SJSA1 (cell line): ENCODE measurements around the gene OLFML2A. TPM values are rescaled to one million over a fixed set of nuclear protein-coding genes. Genes with fewer than 3 reads are reported as not detected.

Experiments used
- DNase-seq, 2 experiments: peaks; one replicate each; pipeline ENCODE4 v3.0.0-alpha.2; 2015 to 2020; ENCODE audit warnings: low spot score in 2 of 2, low read depth in 1 of 2
- H3K27ac ChIP-seq: fragments of 250-450 bp; sonication (Bioruptor Pico); 2 replicates; pipeline ENCODE4 v1.5.1; 2020; ENCODE audit warnings: mild to moderate bottlenecking, moderate library complexity
- H3K27me3 ChIP-seq: fragments of 250-450 bp; sonication (Bioruptor Pico); replicated peaks from 2 replicates; pipeline ENCODE4 v1.5.1; 2020; ENCODE audit warnings: mild to moderate bottlenecking, moderate library complexity
- H3K36me3 ChIP-seq: fragments of 250-450 bp; sonication (Bioruptor Pico); 2 replicates; pipeline ENCODE4 v1.5.1; 2020; ENCODE audit warnings: mild to moderate bottlenecking
- H3K4me1 ChIP-seq: fragments of 250-450 bp; sonication (Bioruptor Pico); replicated peaks from 2 replicates; pipeline ENCODE4 v1.6.1; 2021; ENCODE audit warnings: mild to moderate bottlenecking
- H3K4me3 ChIP-seq: fragments of 250-450 bp; sonication (Bioruptor Pico); 2 replicates; pipeline ENCODE4 v1.5.1; 2020; ENCODE audit warnings: mild to moderate bottlenecking
- H3K9me3 ChIP-seq: fragments of 250-450 bp; sonication (Bioruptor Pico); replicated peaks from 2 replicates; pipeline ENCODE4 v1.5.1; 2020; ENCODE audit warnings: mild to moderate bottlenecking
- total RNA-seq: library from RNA; depleted of rRNA; stranded (reverse); fragments of >200 nt; shearing (Covaris generic); gene quantifications from 2 replicates; pipeline ENCODE4 v1.2.3, GENCODE V29; 2014

Gene OLFML2A
- total RNA-seq, 1 experiment from 2014 or later: 5.0 TPM

DNA sequence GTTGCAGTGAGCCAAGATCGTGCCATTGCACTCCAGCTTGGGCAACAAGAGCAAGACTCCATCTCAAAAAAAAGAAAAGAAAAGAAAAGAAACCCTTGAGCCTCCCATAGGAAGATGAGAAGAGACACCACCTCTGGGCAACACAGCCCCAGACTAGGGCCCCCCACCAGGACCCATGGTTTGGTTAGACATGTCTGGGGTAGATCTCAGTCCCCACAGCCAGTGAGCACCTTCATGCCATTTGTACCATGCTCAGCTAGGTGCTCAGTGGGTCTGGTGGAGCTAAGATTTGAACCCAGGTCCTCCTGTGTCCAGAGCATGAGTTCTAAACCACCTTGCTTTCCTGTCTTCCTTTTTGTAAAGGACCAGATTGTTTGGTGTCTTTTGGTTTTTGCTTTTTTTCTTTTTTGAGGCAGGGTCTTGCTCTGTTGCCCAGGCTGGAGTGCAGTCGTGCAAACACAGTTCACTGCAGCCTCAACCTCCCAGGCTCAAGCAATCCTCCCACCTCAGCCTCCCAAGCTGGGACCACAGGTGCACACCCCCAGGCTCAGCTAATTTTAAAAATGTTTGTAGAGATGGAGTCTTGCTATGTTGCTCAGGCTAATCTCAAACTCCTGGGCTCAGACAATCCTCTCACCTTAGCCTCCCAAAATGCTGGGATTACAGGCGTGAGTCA is 11.7 kb downstream of the OLFML2A start:
- Histone ChIP-seq H3K9me3 (no peaks in the 10 kb centered on the region), H3K4me3 (no peak overlapping the region), H3K36me3 (no peaks in the 10 kb centered on the region), H3K27me3 (no peaks in the 10 kb centered on the region), H3K4me1 (no peaks in the 10 kb centered on the region), H3K27ac (no peak overlapping the region)
- DNase-seq: no peak

DNA sequence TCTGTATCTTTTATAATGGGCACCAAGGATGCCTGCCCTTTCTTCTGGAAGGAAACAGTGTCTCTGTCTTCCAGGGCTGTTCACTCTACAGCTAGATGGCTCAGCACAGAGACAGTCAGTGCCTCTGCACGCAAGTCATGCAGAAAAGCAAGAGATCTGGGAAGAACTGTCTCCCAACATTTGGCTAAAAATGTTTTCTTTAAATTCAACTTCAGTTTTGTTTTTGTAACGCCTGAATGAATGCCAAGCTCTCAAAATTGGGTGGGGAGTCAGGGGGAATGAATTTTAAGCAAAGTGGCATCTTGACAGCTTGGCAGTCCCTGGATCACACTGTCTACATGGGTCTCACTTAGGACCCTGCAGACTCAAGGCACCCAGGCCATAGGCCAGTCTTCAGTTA is 12.6 kb downstream of the OLFML2A start:
- Histone ChIP-seq H3K27ac (no peak overlapping the region), H3K4me1 (no peaks in the 10 kb centered on the region), H3K36me3 (no peaks in the 10 kb centered on the region), H3K27me3 (no peaks in the 10 kb centered on the region), H3K4me3 (no peak overlapping the region), H3K9me3 (no peaks in the 10 kb centered on the region)
- no peak for DNase-seq

DNA sequence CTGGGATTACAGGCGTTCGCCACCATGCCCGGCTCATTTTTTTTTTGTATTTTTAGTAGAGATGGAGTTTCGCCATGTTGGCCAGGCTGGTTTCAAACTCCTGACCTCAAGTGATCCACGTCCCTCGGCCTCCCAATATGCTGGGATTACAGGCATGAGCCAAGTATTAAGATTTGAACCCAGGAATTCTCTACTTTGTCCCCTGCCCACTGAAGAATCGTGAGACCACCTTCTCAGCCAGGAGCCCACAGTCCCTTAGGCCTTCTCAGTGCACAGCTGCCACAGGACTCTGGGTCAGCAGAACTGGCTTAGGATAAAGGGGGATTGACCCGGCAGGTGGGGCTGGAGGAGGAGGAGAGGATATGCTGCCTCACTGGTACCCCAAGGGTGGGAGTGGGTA is 13.4 kb downstream of the OLFML2A start:
- H3K36me3 ChIP-seq: no peaks in the 10 kb centered on the region
- H3K4me1 ChIP-seq: no peaks in the 10 kb centered on the region
- no peak overlapping the region for H3K4me3 ChIP-seq
- no peaks in the 10 kb centered on the region for H3K9me3 ChIP-seq
- no peaks in the 10 kb centered on the region for H3K27me3 ChIP-seq
- no peak overlapping the region for H3K27ac ChIP-seq
- DNase-seq: no peak

DNA sequence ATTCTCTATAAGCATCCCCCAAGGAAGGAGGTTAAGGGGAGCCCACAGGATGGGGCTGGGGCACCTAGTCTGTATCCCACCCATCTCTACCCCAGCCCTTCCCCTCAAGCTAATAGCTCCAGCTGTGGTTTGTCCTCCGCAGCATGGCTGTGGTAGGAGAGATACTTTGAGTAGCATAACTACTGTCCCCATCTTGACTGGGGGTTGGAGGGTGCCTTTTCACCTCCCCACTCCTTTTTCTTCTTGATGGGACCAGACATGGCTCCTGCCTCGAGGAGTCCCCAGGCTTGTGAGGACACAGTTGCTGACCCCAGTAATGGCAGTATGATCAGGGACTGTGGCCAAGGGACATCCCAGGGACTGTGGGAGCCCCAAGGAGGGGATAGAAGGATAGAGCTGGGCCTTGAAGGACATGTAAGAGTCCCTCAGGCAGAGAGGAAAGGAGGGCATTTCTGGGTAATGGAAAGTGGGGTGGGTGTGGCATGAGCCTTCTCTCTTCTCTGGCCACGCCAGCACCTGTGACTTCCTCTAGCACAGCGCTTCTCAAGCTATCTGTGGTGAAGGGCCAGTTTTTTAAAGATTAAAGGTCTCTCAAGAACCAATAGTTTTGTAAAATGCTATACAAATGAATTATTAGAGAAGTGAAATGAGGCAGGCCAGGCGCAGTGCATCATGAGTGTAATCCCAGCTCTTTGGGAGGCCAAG is 14.0 kb downstream of the OLFML2A start:
- Histone ChIP-seq H3K27ac (no peak overlapping the region), H3K9me3 (no peaks in the 10 kb centered on the region), H3K4me1 (no peaks in the 10 kb centered on the region), H3K4me3 (no peak overlapping the region), H3K36me3 (no peaks in the 10 kb centered on the region), H3K27me3 (no peaks in the 10 kb centered on the region)
- DNase-seq: no peak

DNA sequence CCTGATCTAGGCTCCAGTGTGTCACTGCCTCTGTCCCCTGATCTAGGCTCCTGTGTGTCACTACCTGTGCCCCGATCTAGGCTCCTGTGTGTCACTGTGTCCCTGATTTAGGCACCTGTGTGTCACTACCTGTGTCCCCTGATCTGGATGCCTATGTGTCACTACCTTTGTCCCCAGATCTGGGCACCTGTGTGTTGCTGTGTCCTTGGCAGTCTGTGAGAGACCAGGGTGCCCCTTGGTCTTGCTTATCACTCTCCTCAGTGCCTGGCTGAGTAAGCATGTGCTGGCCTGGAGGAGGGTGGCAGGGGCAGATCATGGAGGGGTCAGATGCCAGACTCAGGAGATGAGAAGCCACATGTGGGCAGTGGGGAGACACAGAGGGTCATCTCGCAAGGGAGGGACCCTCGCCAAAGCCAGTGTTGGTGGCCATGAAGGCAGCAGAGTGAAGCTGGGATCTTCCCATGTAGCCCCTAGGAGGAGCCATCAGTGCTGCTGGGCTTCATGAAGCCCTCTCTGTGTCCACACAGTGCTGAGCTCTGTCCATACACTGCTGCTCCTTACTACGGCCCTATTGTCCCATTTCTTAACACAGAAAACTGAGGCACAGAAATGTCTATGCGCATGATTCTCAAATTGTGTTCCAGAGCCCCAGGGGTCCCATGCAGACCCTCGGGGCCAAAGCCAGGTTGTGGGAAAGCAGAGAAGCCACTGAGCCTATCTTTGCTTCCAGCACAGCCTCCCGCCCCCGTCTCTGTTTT is 15.5 kb downstream of the OLFML2A start:
- Histone ChIP-seq H3K9me3 (no peaks in the 10 kb centered on the region), H3K36me3 (no peaks in the 10 kb centered on the region), H3K27me3 (no peaks in the 10 kb centered on the region), H3K4me3 (no peak overlapping the region), H3K4me1 (no peaks in the 10 kb centered on the region), H3K27ac (no peak overlapping the region)
- DNase-seq: no peak

DNA sequence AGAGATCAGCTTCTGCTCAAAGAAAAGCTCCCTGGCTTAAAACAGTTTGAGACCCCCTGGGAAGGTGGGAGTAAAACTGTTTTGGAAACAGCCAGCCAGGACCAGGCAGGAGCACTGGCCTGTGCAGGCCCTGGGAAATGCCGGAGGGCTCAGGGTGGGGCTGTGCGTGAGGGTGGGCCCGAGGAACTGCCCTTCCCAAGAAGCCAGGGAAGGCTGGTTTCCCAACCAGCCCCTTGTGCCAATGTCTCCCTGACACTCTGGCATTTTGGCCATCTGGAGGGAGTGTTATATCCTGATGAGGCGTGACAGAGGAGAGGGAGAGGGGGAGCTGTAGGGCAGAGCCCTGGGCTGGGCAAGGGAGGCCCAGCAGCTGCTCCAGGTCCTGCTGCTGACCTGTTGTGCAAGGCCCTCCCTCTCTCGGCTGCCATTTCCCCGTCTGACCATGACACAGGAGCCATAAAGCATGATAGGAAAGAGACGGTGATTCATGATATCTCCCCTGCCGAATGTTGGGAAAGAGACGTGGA is 16.1 kb downstream of the OLFML2A start:
- Histone ChIP-seq H3K36me3 (no peaks in the 10 kb centered on the region), H3K9me3 (no peaks in the 10 kb centered on the region), H3K4me1 (no peaks in the 10 kb centered on the region), H3K27ac (no peak overlapping the region), H3K4me3 (no peak overlapping the region), H3K27me3 (no peaks in the 10 kb centered on the region)
- DNase-seq: no peak

DNA sequence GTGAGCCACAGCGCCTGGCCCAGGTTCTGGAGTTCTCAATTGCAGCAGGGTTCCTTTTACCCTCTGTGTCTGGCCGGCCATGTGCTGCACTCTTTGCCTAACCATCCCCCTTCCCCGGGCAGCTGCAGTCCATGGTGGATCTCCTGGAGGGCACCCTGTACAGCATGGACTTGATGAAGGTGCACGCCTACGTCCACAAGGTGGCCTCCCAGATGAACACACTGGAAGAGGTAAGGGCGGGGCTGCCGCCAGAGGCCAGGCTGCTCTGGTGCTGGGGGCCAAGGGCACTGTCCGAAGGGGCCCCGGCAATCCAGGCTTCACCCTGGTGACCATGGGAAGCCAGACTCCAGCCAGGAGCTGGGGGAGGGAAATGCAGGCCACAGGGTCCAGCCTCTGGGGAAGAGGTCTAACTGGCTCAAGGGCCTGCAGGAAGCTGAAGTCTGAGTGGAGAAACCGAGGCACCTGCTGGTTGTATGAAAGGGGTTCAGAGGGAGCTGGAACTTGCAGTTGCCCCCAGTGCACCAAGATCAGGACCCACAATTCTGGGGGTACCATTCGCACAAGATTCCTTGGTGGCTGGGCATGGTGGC is 18.1 kb downstream of the OLFML2A start:
- no peaks in the 10 kb centered on the region for H3K27me3 ChIP-seq
- DNase-seq: no peak
- H3K36me3 ChIP-seq: no peaks in the 10 kb centered on the region
- H3K9me3 ChIP-seq: no peaks in the 10 kb centered on the region
- no peak overlapping the region for H3K27ac ChIP-seq
- H3K4me3 ChIP-seq: no peak overlapping the region
- H3K4me1 ChIP-seq: no peaks in the 10 kb centered on the region

DNA sequence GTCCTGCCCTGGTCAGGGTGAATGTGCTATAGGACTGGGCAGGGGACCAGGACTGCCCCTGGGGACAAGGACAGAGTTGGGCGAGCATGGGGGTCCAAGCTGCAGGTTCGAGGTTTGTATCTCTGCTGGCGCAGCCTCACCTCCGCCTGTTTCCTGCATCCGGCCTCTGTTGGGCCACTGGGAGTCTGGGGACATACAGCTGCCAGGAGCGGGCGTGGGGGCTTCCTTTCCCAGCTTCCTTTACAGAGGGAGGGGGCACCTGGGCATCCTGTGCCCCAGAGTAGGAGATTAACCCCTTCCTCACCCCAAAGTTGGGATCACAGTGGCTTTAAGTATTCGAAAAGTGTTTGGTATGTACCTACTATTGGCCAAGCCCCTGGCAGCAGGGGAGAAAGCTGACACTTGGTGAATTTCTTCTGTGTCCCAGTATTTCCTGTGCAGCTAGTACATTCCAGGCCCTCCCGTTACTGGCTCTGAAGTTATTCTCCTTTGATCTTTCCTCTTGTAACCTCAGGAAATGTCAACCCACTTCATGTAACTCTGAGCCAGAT is 19.0 kb downstream of the OLFML2A start:
- Histone ChIP-seq H3K9me3 (no peaks in the 10 kb centered on the region), H3K4me3 (no peak overlapping the region), H3K27me3 (no peaks in the 10 kb centered on the region), H3K27ac (no peak overlapping the region), H3K36me3 (no peaks in the 10 kb centered on the region), H3K4me1 (no peaks in the 10 kb centered on the region)
- no peak for DNase-seq

DNA sequence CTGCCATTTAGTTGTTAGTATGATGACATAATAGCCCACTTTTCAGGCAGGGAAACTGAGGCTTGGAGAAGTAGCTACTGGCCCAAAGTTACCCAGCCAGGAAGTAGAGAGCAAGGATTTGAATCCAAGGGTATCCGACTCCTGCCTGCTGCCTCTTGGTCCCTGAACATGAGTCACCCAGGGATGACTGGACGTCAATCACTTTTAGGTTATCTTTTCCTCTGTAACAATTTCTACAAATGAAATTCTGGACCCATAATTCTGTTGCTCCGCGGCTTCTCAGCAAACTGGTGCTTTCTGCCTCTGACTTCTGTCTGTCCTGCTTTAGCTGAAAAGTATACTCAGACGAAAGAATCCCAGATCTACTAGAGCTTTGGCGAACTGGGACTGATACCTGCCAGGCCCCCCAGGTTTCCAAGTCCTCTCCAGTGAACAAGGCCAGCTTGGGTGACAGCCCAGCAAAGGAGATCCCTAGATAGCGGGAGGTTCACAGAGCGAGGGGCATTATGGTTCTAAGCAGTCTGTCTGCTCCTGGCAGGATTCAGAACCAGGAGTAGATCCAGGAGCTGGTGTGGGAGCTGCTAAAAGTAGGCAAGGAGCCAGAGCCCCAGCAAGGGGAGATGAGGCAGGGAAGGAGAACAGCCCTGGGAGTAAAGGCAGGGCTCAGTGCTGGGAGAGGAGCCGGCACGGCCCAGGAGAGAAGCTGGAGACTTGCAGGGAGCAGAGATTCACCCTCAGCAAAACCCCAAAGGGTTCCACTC is 20.6 kb downstream of the OLFML2A start:
- Histone ChIP-seq H3K36me3 (no peaks in the 10 kb centered on the region), H3K4me3 (no peak overlapping the region), H3K4me1 (no peaks in the 10 kb centered on the region), H3K27ac (no peak overlapping the region), H3K9me3 (no peaks in the 10 kb centered on the region), H3K27me3 (no peaks in the 10 kb centered on the region)
- DNase-seq: no peak

DNA sequence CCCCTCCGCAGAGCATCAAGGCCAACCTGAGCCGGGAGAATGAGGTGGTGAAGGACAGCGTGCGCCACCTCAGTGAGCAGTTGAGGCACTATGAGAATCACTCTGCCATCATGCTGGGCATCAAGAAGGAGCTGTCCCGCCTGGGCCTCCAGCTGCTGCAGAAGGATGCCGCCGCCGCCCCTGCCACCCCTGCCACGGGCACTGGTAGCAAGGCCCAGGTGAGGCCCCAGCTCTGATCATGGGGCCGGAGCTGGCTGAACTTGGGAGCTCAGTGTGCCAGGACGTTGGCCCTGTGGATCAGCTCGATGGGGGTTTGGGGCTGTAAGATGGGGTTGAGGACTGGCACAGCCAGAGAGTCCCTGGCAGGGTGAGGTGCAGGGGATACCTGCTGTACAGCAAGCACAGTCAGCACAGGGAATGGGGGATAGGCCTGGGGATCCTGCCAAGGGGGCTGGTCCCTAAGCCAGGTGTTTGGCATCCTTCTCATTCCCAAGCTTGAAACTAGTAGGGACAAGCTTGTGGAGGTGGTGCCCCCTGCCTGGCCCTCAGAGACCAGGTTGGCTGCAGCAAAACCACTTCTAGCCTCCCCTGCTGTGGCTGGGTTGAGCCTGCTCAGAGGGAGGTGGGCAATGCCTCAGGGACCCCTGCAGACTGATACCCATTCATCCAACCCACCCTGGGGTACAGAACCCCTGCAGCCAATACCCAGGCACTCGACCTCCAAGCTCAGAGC is 22.5 kb downstream of the OLFML2A start:
- DNase-seq: no peak
- H3K9me3 ChIP-seq: no peaks in the 10 kb centered on the region
- no peaks in the 10 kb centered on the region for H3K4me1 ChIP-seq
- H3K27me3 ChIP-seq: no peaks in the 10 kb centered on the region
- no peak overlapping the region for H3K27ac ChIP-seq
- no peaks in the 10 kb centered on the region for H3K36me3 ChIP-seq
- no peak overlapping the region for H3K4me3 ChIP-seq

DNA sequence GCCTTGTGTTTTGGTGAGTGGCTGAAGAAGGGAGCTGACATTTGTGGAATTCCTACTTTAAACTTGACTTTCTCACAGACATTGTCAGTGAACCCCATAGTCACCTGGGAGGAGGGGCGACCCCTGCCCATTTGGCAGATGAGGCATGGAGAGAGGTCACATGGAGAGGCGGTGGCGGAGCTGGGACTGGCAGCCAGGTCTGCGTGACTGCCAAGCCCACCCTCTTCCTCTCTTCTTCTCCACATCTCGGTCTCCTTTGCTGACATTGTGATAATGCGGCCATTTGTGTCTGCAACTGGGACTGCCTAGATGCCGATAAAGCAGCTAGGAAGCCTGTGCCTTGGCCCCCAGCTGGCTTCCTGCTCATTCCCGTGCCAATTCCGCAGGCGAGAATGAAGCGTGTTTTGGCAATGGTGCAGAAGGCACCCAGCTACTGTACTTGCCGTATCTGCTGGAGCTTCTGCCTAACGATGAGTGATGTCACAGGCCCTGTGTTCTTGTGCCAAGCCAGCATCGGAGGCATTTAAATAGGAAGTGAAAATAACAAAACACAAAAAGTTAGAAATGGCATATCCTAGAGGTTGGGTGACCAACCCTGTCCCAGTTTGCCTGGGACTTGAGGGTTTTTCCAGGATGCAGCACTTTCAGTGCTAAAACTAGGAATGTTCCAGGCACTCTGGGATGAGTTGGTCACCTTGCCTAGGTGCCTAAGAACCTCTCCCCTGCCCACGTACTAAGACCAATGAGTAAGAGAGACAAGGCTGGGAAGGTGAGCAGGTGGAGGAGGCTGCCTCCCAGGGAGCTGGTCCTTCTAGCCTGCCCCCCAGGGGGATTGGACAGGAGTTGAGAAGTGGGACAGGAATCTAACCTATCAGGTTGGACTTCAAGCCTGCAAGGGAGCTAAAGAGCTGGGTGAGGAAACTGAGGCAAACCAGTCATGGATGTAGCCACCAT is 23.6 kb downstream of the OLFML2A start:
- no peak overlapping the region for H3K27ac ChIP-seq
- H3K27me3 ChIP-seq: no peaks in the 10 kb centered on the region
- no peak overlapping the region for H3K4me3 ChIP-seq
- H3K9me3 ChIP-seq: no peaks in the 10 kb centered on the region
- H3K4me1 ChIP-seq: no peaks in the 10 kb centered on the region
- DNase-seq: no peak
- no peaks in the 10 kb centered on the region for H3K36me3 ChIP-seq

DNA sequence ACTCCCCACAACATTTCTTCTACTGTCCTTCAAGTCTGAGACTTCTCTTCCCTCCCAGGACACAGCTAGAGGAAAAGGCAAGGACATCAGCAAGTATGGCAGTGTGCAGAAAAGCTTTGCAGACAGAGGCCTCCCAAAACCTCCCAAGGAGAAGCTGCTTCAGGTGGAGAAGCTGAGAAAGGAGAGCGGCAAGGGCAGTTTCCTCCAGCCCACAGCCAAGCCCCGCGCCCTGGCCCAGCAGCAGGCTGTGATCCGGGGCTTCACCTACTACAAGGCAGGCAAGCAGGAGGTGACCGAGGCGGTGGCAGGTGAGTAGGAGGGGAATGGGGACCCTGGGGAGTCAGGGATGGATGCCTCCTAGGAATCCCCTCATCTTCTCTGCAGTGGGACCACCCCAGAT is 24.4 kb downstream of the OLFML2A start:
- H3K4me3 ChIP-seq: no peak overlapping the region
- H3K9me3 ChIP-seq: no peaks in the 10 kb centered on the region
- H3K27ac ChIP-seq: no peak overlapping the region
- no peaks in the 10 kb centered on the region for H3K4me1 ChIP-seq
- no peaks in the 10 kb centered on the region for H3K27me3 ChIP-seq
- no peaks in the 10 kb centered on the region for H3K36me3 ChIP-seq
- no peak for DNase-seq
